H1 (cell line): ENCODE measurements around the gene NME4. TPM values are rescaled to one million over a fixed set of nuclear protein-coding genes. Genes with fewer than 3 reads are reported as not detected.
"Not testable (repeated sequence)": the region's sequence is repeated elsewhere in the genome, so short reads cannot be mapped to it uniquely, and the experiment has no call there.

Experiments used
- CTCF ChIA-PET: fragments of 300-600 bp; sonication (Branson Sonifier 250); formaldehyde crosslinking; loops from one replicate; lab custom pipeline; 2021; ENCODE audit not compliant: partially characterized antibody; lab: Charles Lee
- POLR2A ChIA-PET: fragments of 300-600 bp; sonication (Branson Sonifier 250); formaldehyde crosslinking; loops from one replicate; lab custom pipeline; 2021; ENCODE audit warnings: inconsistent platforms; ENCODE audit not compliant: partially characterized antibody; lab: Charles Lee
- DNase-seq, 2 experiments: peaks; one replicate each; pipeline versions ENCODE4 v3.0.0 to v3.0.0-alpha.2; 2010 to 2022; ENCODE audit warnings: low spot score in 2 of 2, low read depth in 1 of 2, mixed read lengths in 1 of 2
- FAIRE-seq: peaks from 2 replicates; lab custom pipeline; 2011; peaks lifted over from hg19 to GRCh38; lab: Jason Lieb, UNC
- H2AFZ ChIP-seq: 2 replicates; pipeline ENCODE4 v1.8.1; 2012; ENCODE audit warnings: low read length, inconsistent platforms
- H2AK5ac ChIP-seq: 2 replicates; pipeline ENCODE4 v1.6.1; 2013; ENCODE audit warnings: low read depth, low read length
- H2BK120ac ChIP-seq: replicated peaks from 2 replicates; pipeline ENCODE3; 2013; ENCODE audit warnings: low read depth, low read length, inconsistent platforms
- H2BK12ac ChIP-seq: 2 replicates; pipeline ENCODE4 v1.6.1; 2013; ENCODE audit warnings: low read depth, low read length
- H2BK15ac ChIP-seq: 2 replicates; pipeline ENCODE4 v1.6.1; 2013; ENCODE audit warnings: low read length
- H2BK20ac ChIP-seq: 2 replicates; pipeline ENCODE4 v1.6.1; 2013; ENCODE audit warnings: low read length
- H2BK5ac ChIP-seq: 2 replicates; pipeline ENCODE4 v1.6.1; 2013; ENCODE audit warnings: low read depth, low read length
- H3K14ac ChIP-seq: 2 replicates; pipeline ENCODE4 v1.6.1; 2013; ENCODE audit warnings: inconsistent platforms; ENCODE audit not compliant: insufficient read length
- H3K18ac ChIP-seq: 2 replicates; pipeline ENCODE4 v1.6.1; 2013; ENCODE audit warnings: low read length; ENCODE audit errors: extremely low read depth
- H3K23ac ChIP-seq: 2 replicates; pipeline ENCODE4 v1.6.1; 2013; ENCODE audit warnings: inconsistent platforms; ENCODE audit not compliant: insufficient read length
- H3K23me2 ChIP-seq: 2 replicates; pipeline ENCODE4 v1.6.1; 2013; ENCODE audit warnings: low read depth, low read length
- H3K27ac ChIP-seq: 2 replicates; pipeline ENCODE4 v1.6.1; 2011; ENCODE audit warnings: low read depth, low read length, inconsistent platforms
- H3K27me3 ChIP-seq, 4 experiments: replicated peaks in 1 of 4; 1 replicate in 1 of 4; 2 replicates in 3 of 4; pipeline versions ENCODE4 v1.6.1 to v1.8.1; 2011 to 2013; ENCODE audit warnings: low read length in 3 of 4, mild to moderate bottlenecking in 3 of 4, inconsistent platforms in 2 of 4, mixed read lengths in 2 of 4, moderate library complexity in 1 of 4; ENCODE audit not compliant: control insufficient read depth in 3 of 4, insufficient read depth in 3 of 4; ENCODE audit errors: extremely low read depth in 1 of 4
- H3K36me3 ChIP-seq, 4 experiments: 2 replicates each; pipeline versions ENCODE4 v1.6.1 to v1.8.1; 2011 to 2013; ENCODE audit warnings: mild to moderate bottlenecking in 4 of 4, low read length in 3 of 4, moderate library complexity in 2 of 4, control low read depth in 1 of 4, inconsistent platforms in 1 of 4; ENCODE audit not compliant: insufficient read depth in 4 of 4, control insufficient read depth in 2 of 4
- H3K4ac ChIP-seq: replicated peaks from 2 replicates; pipeline ENCODE3; 2013; ENCODE audit warnings: low read length, low read depth, mixed read lengths, inconsistent platforms; ENCODE audit not compliant: insufficient read length
- H3K4me1 ChIP-seq, 4 experiments: replicated peaks in 1 of 4; 1 replicate in 1 of 4; 2 replicates in 3 of 4; pipeline versions ENCODE4 v1.6.1 to v1.8.1; 2011 to 2013; ENCODE audit warnings: low read length in 3 of 4, inconsistent platforms in 2 of 4, mixed read lengths in 1 of 4; ENCODE audit not compliant: insufficient read depth in 4 of 4, control insufficient read depth in 3 of 4
- H3K4me2 ChIP-seq, 2 experiments: 2 replicates each; pipeline versions ENCODE4 v1.6.1 to v1.8.1; 2011 to 2013; ENCODE audit warnings: low read depth in 2 of 2, low read length in 2 of 2, control low read depth in 1 of 2, inconsistent platforms in 1 of 2, mild to moderate bottlenecking in 1 of 2; ENCODE audit not compliant: insufficient read depth in 1 of 2
- H3K4me3 ChIP-seq, 4 experiments: fragments of 200-600, 300-600 bp in 1 of 4; sonication (generic), shearing (Covaris generic), sonication (Bioruptor Twin) in 1 of 4; 2 replicates each; pipeline versions ENCODE4 v1.5.1 to v1.8.1; 2011 to 2016; ENCODE audit warnings: low read length in 4 of 4, low read depth in 3 of 4, control low read depth in 2 of 4, inconsistent platforms in 2 of 4, mild to moderate bottlenecking in 2 of 4, mixed read lengths in 1 of 4, moderate library complexity in 1 of 4; ENCODE audit not compliant: insufficient read depth in 2 of 4; ENCODE audit errors: extremely low read depth in 1 of 4
- H3K56ac ChIP-seq: replicated peaks from 2 replicates; pipeline ENCODE3; 2013; ENCODE audit warnings: low read depth, mild to moderate bottlenecking, mixed read lengths, low read length, inconsistent platforms; ENCODE audit not compliant: insufficient read length
- H3K79me1 ChIP-seq: 2 replicates; pipeline ENCODE4 v1.6.1; 2013; ENCODE audit warnings: low read depth, low read length, control low read depth
- H3K79me2 ChIP-seq, 2 experiments: 2 replicates each; pipeline versions ENCODE4 v1.6.1 to v1.8.1; 2012 to 2013; ENCODE audit warnings: low read length in 2 of 2, mild to moderate bottlenecking in 2 of 2, inconsistent platforms in 1 of 2; ENCODE audit not compliant: insufficient read depth in 2 of 2, control insufficient read depth in 1 of 2
- H3K9ac ChIP-seq, 4 experiments: replicated peaks in 1 of 4; 1 replicate in 1 of 4; 2 replicates in 3 of 4; pipeline versions ENCODE4 v1.6.1 to v1.8.1; 2011 to 2013; ENCODE audit warnings: low read depth in 3 of 4, low read length in 3 of 4, control low read depth in 2 of 4, mild to moderate bottlenecking in 2 of 4, moderate library complexity in 2 of 4, inconsistent platforms in 1 of 4; ENCODE audit errors: extremely low read depth in 1 of 4
- H3K9me3 ChIP-seq, 2 experiments: 2 replicates each; pipeline versions ENCODE4 v1.6.1 to v1.8.1; 2012 to 2013; ENCODE audit warnings: mild to moderate bottlenecking in 2 of 2, moderate library complexity in 2 of 2, control low read depth in 1 of 2, inconsistent platforms in 1 of 2, low read depth in 1 of 2, low read length in 1 of 2, mixed read lengths in 1 of 2; ENCODE audit not compliant: insufficient read depth in 2 of 2
- H4K20me1 ChIP-seq, 2 experiments: replicated peaks in 1 of 2; 2 replicates each; pipeline versions ENCODE3 to v1.8.1; 2011 to 2013; ENCODE audit warnings: inconsistent platforms in 2 of 2, low read length in 2 of 2, mild to moderate bottlenecking in 1 of 2; ENCODE audit not compliant: insufficient read depth in 2 of 2, control insufficient read depth in 1 of 2
- H4K5ac ChIP-seq: 2 replicates; pipeline ENCODE4 v1.6.1; 2013; ENCODE audit warnings: low read length, low read depth, mixed read lengths, inconsistent platforms; ENCODE audit not compliant: insufficient read length
- H4K8ac ChIP-seq: 2 replicates; pipeline ENCODE4 v1.8.0; 2013; ENCODE audit warnings: mild to moderate bottlenecking, moderate library complexity, low read length, inconsistent platforms; ENCODE audit not compliant: insufficient read depth; ENCODE audit errors: extremely low read depth
- H4K91ac ChIP-seq: replicated peaks from 2 replicates; pipeline ENCODE3; 2013; ENCODE audit warnings: low read length, mixed read lengths, inconsistent platforms; ENCODE audit not compliant: insufficient read length
- WGBS, 2 experiments: shearing (Covaris generic) in 1 of 2; methylation state at CpG; one replicate each; pipeline versions ENCODE4 v1.1.6 to v1.1.7; 2013 to 2015; ENCODE audit warnings: low lambda C conversion rate in 2 of 2, mixed read lengths in 2 of 2, inconsistent platforms in 1 of 2, low coverage in 1 of 2, missing lambda C conversion rate in 1 of 2; ENCODE audit not compliant: insufficient replicate concordance in 2 of 2, insufficient coverage in 1 of 2, insufficient read length in 1 of 2; ENCODE audit errors: extremely low coverage in 1 of 2, missing lambda C conversion rate in 1 of 2; 5-methylcytosine and 5-hydroxymethylcytosine counted together
- polyA plus RNA-seq, 7 experiments: library from polyadenylated mRNA; depleted of rRNA in 3 of 7; stranded (reverse) in 5 of 7; unstranded in 2 of 7; fragments of >200 nt in 5 of 7; fragments of 200-250 nt in 2 of 7; gene quantifications; 1 replicate in 5 of 7; 2 replicates in 1 of 7; 4 replicates in 1 of 7; pipeline versions ENCODE4 v1.2.1 to v1.2.3, GENCODE V29; 2011 to 2013; ENCODE audit warnings: missing spikeins in 2 of 7, mixed read lengths in 2 of 7
- total RNA-seq: library from RNA; stranded (reverse); fragmentation: NEBNext Ultra II Directional; extraction: Animal tissue kit (Norgen Biotek cat#: 25700); gene quantifications from 2 replicates; pipeline ENCODE4 v1.2.1, GENCODE V29; 2021

NME4 gene
- total and polyA plus RNA-seq, 2 of the 8 experiments (the other 6 are each of a cell fraction or from before 2014, with no cell fraction given), result 408 to 863 TPM

GRCh38 chr16:378113-378820 lies 18.7 kb upstream of the NME4 start:
- H2BK15ac ChIP-seq, result peak overlapping the region; percentile 61
- not testable (repeated sequence) for H3K27me3 ChIP-seq, DNase-seq, H3K14ac ChIP-seq, H3K9ac ChIP-seq, H3K23ac ChIP-seq, H3K4ac ChIP-seq, H3K27ac ChIP-seq, H2AK5ac ChIP-seq, H3K79me1 ChIP-seq, H3K56ac ChIP-seq, H2BK20ac ChIP-seq, H4K8ac ChIP-seq, H3K9me3 ChIP-seq, FAIRE-seq, H2BK120ac ChIP-seq, H2AFZ ChIP-seq
- peaks cover 16 to 43% (median 23%) of the 10 kb centered on the region in 4 experiments for H3K36me3 ChIP-seq
- peak overlapping the region; percentile 75; the same call in 1 of the 2 replicates for H2BK5ac ChIP-seq
- POLR2A ChIA-PET, result interaction anchor here (0.6 to 3.0 kb wide), 4 partner anchors 8 to 110 kb away, joined by 3 to 22 read pairs (median 7); partner anchors contain the start of genes DECR2 and MRPL28
- CTCF ChIA-PET, result interaction anchor here (0.9 to 1.5 kb wide), 3 partner anchors 13 to 16 kb away, joined by 3 to 6 read pairs (median 3); no protein-coding TSS in a partner anchor
- peak overlapping the region; percentile 71; the same call in 1 of the 2 replicates for H3K18ac ChIP-seq
- H4K20me1 ChIP-seq, result peaks cover 15 to 34% of the 10 kb centered on the region in 2 experiments
- H4K91ac ChIP-seq, result peak overlapping the region; percentile 4
- H3K4me3 ChIP-seq, result 0 out of 8 replicates have a peak overlapping the region, but pooled peaks of 1 of the 4 experiments have one; percentile 19
- H2BK12ac ChIP-seq, result peak overlapping the region; percentile 50; the same call in 1 of the 2 replicates
- peaks cover 6 to 21% (median 12%) of the 10 kb centered on the region in 4 experiments for H3K4me1 ChIP-seq
- WGBS, 2 experiments, result 94% methylated on average over 28 of the region's 36 CpGs; no CpG with 5 or more reads in 1 of the 2 experiments
- H3K79me2 ChIP-seq, result peaks cover 0 to 24% of the 10 kb centered on the region in 2 experiments; a peak in 2 of 4 replicates
- peaks cover 10% of the 10 kb centered on the region for H3K23me2 ChIP-seq
- H3K4me2 ChIP-seq, result peak overlapping the region in 1 of 2 experiments; percentile 68; a peak in 1 of 4 replicates
- H4K5ac ChIP-seq, result peak overlapping the region; percentile 8
